Inflammatory macrophage treated with lipopolysaccharide for 4 hours (primary cell): Measurements from ENCODE around the gene TMEM45A.
"Not testable (repeated sequence)": the region's sequence is repeated elsewhere in the genome, so short reads cannot be mapped to it uniquely, and the experiment has no call there.

Experiments
- DNase-seq: peaks from one replicate; pipeline ENCODE4 v3.0.0-alpha.2; 2020

The TMEM45A gene, protein sequence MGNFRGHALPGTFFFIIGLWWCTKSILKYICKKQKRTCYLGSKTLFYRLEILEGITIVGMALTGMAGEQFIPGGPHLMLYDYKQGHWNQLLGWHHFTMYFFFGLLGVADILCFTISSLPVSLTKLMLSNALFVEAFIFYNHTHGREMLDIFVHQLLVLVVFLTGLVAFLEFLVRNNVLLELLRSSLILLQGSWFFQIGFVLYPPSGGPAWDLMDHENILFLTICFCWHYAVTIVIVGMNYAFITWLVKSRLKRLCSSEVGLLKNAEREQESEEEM

DNA sequence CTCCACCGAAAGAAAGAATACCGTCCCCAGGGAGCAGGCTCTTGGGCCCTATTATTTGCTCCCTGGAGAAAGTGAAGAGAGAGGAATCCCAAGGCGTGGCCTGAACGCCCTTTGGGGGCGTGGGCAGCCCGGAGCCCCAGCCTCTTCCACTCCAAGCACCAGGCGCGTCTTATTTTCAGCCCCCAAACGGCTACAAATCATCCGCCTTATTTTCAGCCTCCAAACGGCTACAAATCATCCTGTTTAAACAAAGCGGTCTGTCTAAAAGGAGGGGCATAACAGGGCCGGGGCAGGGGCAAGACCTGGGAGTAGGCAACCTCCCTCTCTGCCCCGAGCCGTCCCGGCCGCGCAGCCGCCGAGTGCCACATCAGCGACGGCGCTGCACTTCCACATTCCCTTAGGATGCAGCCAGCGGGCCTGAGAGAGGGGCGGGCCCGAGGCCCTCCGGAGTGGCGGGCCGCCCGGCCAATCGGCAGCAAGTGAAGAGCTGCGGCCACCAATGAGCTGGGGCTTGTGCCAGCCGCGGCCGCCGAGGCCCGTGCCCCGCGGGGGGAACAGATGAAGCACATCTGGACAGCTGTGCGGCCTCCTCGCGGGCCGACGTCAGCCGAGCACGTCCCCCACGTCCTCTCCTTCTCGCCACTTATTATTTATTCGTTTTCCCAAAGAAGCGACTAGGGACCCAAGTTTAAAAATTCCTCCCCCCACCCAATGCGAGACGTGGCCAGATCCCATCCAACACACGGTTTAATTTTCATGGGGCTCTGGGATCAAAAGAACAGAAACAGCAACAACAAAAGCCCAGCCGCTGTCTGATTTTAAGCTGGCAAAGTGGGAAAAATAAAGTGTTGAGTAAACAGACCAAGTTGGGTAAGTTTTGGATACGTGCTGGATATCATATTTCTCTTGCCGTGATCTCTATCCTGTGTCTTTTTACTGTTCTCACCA is at the start of gene TMEM45A:
Gene TMEM45A (plus strand): TSS at position 561 of the 948 bp plus-strand sequence. CDS start 62,593 bp downstream, outside the sequence.
- DNase-seq: peak; percentile 90

DNA sequence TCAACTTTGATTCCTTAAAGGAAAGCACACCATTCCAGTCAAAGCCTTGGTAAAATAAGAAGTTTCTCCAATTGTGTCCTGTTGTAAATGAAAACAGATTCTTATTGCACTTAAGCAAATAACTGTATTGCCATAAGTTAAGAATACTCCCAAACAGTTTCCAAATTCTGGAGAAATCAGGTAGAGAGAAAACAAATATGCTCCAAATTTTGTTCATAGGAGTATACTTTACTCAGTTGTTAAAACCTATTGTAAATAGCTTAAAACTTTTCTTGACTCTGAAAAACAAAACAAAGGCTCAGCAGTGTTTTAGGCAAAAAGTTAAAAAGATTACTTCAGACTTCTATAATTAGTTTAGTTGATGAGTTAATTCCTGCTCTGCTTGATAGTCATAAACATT is 48.7 kb upstream of the TMEM45A start:
- no peak for DNase-seq

DNA sequence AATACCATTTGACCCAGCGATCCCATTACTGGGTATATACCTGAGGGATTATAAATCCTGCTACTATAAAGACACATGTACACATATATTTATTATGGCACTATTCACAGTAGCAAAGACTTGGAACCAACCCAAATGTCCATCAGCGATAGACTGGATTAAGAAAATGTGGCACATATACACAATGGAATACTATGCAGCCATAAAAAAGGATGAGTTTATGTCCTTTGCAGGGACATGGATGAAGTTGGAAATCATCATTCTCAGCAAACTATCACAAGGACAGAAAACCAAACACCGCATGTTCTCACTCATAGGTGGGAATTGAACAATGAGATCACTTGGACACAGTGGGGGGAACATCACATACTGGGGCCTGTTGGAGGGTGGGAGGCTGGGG is 45.4 kb upstream of the TMEM45A start:
- DNase-seq: not testable (repeated sequence)

DNA sequence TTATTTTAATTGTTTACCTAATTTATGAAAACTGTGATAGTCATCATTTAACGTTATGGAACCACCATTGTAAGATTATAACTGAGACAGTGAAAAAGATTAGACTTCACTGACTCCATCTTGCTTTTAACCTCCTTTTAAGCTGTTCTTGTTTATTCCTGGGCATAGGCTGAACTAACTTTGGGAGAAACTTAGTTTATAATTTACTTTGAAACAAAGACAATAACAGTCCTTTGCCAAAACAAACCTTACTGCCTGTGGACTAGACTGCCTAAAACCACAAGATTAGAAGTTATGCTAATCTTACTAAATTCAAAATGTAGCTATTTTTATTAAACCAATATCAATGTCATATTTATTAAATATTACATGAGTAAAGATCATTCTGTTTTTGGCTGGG is 44.3 kb upstream of the TMEM45A start:
- DNase-seq: no peak

DNA sequence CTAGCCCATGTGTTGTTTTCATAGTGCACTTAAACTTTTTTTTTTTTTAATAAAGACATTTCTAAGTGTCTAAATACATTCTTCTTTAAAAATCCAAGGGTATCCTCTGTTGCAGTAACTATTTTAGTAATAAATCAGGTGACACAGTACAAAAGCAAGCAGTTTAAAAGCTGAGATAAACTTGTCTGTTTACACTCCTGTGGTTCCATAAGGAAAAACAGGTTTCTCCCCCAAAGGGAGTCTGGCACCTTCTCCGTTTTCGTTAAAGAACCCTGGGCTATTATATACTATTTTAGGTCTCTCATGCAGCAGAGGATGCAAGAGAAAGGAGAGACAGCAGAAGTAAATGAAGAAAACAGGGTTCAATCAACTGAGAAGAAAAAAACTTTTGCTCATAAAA is 43.2 kb upstream of the TMEM45A start:
- no peak for DNase-seq

DNA sequence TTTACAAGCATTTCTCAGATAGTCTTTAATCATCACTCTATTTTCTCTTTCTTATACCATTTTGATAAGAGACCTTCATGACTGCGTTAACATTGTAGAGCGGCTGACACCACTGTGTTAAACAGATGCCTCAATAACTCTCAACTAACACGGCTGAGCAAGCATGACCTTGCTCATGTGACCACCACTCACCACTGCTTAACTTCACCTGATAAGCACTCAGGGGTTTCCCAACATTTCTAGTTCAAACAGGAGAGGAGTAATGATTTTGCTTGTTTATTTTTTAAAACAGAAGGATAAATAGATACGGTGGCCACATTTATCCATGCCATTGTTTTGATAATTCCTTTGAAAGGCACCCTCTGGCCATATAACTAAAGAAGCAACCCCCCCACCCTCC is 37.7 kb upstream of the TMEM45A start:
- no peak for DNase-seq

DNA sequence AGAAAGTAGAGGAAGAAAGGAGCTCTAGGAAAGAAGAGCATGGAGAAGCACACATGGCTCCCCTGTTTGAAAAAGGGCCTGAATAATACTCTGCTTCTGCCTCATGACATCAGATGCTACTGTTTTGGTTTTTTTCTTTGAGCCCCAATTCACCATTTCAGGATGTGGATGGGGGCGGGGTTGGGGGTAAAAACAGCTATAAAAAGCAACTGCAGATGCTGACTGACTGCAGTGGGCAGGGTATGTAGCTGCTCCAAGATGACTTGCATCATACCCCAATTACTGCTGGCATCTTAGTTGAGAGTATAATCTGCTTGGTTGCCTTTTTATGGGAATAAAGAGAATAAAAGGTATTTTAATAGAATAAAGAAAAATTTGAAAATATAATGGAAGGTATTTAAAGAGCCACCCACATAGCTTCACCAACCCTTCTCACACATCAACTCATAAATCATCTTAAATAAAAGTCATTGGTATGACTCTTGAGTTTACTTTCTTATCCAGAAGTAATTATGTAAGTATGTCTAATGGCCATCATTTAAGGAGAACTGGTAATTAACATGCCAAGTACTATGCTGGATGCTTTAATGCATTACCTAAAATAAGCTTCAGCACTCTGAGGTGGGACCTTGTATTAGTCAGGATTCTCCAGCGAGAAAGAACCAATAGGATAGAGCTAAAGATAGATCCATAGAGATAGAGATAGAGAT is 36.4 kb upstream of the TMEM45A start:
- no peak for DNase-seq

DNA sequence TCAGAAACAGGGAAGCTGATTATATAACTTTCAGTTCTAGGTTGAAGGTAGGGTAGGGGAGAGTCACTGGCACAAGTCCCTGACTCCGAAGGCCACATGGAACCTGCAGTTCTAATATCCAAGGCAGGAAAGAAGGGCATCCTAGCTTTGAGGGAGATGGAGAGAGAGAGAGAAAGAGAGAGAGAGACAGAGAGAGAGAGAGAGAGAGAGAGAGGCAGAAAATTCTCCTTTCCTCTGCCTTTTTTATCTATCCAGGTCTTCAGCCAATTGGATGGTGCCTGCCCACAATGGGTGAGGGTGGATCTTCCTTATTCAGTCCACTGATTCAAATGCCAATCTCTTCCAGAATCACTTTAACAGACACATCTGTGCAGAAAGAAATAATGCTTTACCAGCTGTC is 35.7 kb upstream of the TMEM45A start:
- no peak for DNase-seq

DNA sequence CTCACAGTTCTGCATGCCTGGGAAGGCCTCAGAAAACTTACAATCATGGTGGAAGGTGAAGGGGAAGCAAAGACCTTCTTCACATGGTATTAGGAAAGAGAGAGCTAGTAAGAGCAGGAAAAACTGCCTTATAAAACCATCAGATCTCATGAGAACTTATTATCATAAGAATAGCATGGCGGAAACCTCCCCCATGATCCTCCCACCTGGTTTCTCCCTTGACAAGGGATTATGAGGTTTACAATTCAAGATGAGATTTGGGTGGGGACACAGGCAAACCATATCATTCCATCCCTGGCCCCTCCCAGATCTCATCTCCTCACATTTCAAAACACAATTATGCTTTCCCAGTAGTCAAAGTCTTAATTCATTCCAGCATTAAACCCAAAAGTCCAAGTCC is 34.6 kb upstream of the TMEM45A start:
- no peak for DNase-seq

DNA sequence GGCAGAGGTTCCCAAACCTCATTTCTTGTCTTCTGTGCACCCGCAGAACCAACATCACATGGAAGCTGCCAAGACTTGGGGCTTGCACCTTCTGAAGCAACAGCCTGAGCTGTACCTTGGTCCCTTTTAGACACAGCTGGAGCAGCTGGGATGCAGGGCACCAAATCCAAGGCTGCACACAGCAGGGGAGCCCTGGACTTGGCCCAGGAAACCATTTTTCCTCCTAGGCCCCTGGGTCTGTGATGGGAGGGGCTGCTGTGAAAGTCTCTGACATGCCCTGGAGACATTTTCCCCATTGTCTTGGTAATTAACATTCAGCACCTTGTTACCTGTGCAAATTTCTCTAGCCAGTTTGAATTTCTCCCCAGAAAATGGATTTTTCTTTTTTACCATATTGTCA is 33.6 kb upstream of the TMEM45A start:
- DNase-seq: no peak

DNA sequence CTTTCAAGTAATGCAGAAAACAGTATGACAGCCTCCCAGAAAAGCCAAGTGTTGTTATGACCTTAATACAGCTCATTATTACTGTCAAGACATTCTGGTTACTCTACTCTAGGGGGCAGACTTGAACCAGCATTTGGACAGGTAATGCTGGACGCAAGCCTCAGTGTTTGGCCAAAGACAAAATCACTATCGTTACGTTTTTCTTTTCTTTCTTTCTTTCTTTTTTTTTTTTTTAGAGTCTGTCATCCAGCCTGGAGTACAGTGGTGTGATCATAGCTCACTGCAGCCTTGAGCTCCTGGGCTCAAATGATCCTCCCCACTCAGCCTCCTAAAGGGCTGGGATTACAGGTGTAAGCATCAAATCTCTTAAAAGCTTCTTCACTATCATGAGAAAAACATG is 29.4 kb upstream of the TMEM45A start:
- peak; percentile 62 for DNase-seq

DNA sequence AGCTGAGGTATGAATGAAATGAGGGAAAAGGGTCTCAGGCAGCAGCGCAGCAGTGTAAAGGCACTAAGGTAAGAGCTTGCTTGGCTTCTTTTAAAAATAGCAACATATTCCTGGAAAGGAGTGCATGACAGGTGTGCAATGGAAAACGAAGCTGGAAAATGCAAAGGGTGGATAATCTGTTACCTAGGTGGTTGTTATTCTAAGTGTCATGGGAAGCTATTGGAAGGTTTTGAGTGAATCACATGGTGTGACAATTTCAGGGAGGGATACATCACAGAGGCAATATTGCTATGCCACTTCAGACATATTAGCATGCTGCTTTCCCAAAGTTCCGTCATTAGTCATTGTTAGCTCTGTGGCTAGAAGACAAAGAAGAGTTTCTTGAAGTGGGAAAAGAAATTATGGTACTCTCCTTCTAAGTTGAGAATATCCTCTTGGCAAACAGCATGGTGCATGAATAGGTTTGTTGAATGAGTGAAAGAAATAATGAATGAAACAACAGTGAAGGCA is 28.7 kb upstream of the TMEM45A start:
- DNase-seq: no peak

DNA sequence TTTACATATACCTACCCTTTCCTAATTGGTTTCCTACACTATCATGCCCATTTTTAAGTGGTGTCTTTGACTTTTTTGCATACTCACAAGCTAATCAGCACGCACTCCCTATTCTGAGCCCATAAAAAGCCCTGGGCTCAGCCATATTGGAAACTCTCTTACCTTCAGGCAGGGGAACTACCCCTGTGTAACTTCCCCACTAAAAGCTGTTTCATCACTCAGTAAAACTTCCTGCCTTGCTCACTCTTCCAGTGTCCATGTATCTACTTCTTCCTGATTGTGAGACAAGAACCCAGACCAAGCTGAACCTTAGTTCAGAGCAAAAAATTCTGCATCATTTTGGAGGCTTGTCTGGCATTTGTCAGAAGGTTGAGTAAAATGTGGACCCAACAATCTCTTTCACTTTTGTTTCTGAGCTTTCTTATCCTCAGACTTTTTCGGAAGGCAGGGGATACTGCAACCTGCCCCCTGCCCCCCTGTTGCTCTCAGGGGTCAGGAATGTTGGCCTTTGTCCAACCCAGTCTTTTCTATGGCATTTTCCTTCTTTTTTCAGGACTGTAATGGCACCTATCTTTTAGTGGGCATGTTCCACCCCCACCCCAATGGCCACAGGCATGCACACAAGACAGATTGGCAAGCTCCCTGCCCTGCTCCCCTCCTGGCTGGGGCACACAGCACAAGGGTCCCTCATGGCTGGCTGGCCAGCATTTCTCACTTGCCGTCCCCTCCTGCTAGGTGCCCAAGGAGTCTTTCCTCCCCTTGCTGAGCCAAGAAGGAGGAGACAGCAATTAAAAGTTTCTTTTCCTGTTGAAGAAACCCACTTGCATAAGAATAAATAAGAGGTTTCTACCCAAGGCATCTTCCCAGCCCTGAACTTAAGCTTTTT is 26.3 kb upstream of the TMEM45A start:
- DNase-seq: peak; percentile 65

DNA sequence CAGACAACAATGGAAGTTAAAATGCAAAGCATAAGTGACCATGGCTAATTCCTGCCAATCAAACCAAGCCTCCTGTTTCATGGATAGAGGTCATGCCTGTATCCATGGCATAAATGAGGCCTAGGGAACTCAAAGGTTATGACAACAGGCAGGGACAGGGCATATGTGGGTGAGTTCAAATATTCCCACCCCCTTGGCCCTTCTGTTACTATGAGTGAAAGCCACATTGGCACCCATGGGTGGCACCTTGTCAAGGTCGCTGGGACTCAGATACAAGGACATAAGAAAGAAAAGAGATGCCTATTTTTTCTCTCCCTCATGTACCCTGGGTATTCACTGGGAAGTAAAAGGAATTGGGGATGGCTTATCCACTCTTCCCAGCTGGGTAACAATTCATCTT is 25.3 kb upstream of the TMEM45A start:
- DNase-seq: no peak

DNA sequence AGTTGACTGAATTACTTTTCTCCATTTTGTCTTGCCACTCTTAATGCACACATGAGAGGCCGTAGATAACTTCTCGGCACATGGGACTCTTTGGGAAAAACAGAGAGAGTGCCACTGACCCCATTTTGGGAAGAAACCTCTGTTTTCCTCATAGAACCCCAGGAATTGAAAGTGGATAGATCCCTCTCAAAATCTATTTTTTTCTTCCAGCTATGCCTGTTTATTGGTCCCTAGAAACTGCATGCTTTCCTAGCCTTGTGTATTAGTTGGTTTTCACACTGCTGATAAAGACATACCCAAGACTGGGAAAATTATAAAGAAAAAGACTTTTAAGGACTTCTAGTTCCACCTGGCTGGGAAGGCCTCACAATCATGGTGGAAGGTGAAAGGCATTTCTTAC is 23.7 kb upstream of the TMEM45A start:
- no peak for DNase-seq

DNA sequence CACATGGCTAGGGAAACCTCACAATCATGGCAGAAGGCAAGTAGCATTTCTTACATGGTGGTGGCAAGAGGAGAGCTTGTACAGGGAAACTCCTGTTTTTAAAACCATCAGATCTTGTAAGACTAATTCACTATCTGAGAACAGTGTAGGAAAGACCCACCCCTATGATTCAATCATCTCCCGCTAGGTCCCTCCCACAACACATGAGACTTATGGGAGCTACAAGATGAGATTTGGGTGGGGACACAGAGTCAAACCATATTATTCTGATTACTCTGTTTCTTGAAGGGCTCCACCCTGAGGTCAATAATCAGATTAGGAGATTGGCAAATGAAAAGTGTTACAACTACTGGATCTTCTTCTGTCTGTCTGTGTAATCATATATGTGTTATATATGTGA is 21.5 kb upstream of the TMEM45A start:
- no peak for DNase-seq

DNA sequence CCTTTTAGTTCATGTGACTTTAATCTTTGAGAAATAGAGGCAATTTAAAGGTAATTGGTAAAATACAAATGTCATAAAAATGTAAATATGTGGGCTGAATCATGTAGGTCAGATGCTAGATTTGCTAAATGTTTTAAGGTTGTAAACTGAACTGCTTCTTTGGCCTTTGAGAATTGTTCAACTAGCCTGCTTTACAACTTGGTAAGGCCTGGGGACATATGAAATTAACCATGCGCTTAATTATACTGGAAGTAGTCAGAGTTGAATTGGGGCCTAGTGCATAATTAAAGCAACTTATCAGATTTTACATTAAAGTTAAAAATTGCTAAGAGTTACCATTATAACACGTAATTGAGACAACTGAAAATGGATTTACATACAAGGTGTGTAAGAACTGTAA is 21.0 kb upstream of the TMEM45A start:
- no peak for DNase-seq

DNA sequence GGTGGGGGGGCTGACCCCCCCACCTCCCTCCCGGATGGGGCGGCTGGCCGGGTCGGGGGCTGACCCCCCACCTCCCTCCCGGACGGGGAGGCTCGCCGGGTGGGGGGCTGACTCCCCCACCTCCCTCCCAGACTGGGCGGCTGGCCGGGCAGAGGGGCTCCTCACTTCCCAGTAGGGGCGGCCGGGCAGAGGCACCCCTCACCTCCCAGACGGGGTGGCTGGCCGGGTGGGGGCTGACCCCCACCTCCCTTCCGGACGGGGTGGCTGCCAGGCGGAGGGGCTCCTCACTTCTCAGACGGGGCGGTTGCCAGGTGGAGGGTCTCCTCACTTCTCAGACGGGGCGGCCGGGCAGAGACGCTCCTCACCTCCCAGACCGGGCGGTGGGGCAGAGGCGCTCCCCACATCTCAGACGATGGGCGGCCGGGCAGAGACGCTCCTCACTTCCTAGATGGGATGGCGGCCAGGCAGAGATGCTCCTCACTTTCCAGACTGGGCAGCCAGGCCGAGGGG is 14.5 kb upstream of the TMEM45A start:
- DNase-seq: not testable (repeated sequence)

DNA sequence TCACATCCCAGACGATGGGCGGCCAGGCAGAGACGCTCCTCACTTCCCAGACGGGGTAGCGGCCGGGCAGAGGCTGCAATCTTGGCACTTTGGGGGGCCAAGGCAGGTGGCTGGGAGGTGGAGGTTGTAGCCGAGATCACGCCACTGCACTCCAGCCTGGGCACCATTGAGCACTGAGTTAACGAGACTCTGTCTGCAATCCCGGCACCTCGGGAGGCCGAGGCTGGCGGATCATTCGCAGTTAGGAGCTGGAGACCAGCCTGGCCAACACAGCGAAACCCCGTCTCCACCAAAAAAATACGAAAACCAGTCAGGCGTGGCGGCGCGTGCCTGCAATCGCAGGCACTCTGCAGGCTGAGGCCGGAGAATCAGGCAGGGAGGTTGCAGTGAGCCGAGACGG is 13.9 kb upstream of the TMEM45A start:
- DNase-seq: not testable (repeated sequence)

DNA sequence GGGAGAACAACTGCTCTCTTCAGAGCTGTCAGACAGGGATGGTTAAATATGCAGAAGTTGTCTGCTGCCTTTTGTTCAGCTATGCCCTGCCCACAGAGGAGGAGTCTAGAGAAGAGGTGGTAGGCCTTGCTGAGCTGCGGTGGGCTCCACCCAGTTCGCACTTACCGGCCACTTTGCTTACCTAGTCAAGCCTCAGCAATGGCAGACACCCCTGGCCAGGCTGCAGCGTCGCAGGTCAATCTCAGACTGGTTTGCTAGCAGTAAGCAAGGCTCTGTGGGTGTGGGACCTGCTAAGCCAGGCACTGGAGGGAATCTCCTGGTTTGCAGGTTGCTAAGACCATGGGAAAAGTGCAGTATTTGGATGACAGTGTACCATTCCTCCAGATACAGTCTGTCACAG is 12.3 kb upstream of the TMEM45A start:
- DNase-seq: no peak

DNA sequence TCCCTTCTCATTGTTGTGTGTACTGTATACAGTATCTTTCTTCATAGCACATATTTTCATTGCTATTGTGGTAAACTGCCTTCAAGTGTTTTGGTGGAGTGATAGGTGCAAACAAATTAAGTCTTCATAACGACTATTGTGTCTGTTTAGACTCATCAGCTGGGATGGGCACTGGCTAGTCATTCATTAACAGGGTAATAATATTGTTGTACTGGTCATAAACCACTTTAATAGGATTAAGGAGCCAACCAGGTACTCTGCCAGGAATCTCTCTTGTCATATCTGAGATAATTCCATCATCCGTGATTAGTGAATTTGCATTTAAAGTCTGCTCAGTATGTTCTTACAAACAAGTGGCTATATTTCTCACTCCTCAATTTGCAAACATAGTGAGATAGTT is 10.2 kb upstream of the TMEM45A start:
- DNase-seq: no peak

DNA sequence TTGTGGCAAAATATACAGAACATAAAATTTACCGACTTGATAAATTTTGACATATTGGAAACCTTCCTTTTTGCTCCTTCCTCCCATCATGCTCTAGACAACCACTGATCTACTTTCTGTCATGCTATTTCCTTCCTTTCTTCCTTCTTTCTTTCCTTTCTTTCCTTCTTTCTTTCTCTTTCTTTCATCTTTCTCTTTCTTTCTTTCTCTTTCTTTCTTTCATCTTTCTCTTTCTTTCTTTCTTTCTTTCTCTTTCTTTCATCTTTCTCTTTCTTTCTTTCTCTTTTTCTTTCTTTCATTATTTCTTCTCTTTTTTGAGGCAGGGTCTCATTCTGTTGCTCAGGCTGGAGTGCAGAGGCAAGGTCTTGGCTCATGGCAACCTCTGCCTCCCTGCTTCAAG is 8.9 kb upstream of the TMEM45A start:
- no peak for DNase-seq
